HG03103 (cell line): ENCODE data around the gene RTCA.
"Not testable (repeated sequence)": the region's sequence is repeated elsewhere in the genome, so short reads cannot be mapped to it uniquely, and the experiment has no call there.

Experiments
- ATAC-seq: cut with Tn5 transposase; IDR thresholded peaks from one replicate; pipeline ENCODE4 v1.9.1; 2021; ENCODE audit warnings: low read depth; ENCODE audit not compliant: unreplicated experiment

Gene RTCA

GRCh38 chr1:100304921-100305320 lies 38.9 kb downstream of the RTCA start:
- ATAC-seq: no peak

- ATAC-seq: no peak
Observed at GRCh38 chr1:100305954-100306353, 39.9 kb downstream of the RTCA start.

- ATAC-seq: no peak
Observed at GRCh38 chr1:100306735-100307313, 40.8 kb downstream of the RTCA start.

GRCh38 chr1:100308777-100309176 lies 42.8 kb downstream of the RTCA start:
- ATAC-seq: peak; percentile 74

- no peak for ATAC-seq
Observed at GRCh38 chr1:100309863-100310262, 43.8 kb downstream of the RTCA start.

GRCh38 chr1:100313382-100313781 lies 47.4 kb downstream of the RTCA start:
- ATAC-seq: no peak

- ATAC-seq: no peak
Observed at GRCh38 chr1:100316622-100317021, 50.6 kb downstream of the RTCA start.

- no peak for ATAC-seq
Observed at GRCh38 chr1:100320311-100321099, 54.5 kb downstream of the RTCA start.

GRCh38 chr1:100321100-100321493 lies 55.1 kb downstream of the RTCA start:
- ATAC-seq: no peak

- ATAC-seq: no peak
Observed at GRCh38 chr1:100321506-100321905, 55.5 kb downstream of the RTCA start.

- no peak for ATAC-seq
Observed at GRCh38 chr1:100322436-100323211, 56.6 kb downstream of the RTCA start.

GRCh38 chr1:100323419-100324106 lies 57.5 kb downstream of the RTCA start:
- no peak for ATAC-seq

- ATAC-seq: no peak
Observed at GRCh38 chr1:100325415-100326324, 59.7 kb downstream of the RTCA start.

- ATAC-seq: not testable (repeated sequence)
Observed at GRCh38 chr1:100326325-100326670, 60.3 kb downstream of the RTCA start.

- ATAC-seq: no peak
Observed at GRCh38 chr1:100328133-100328532, 62.1 kb downstream of the RTCA start.

GRCh38 chr1:100331146-100331545 lies 65.1 kb downstream of the RTCA start:
- ATAC-seq: not testable (repeated sequence)

GRCh38 chr1:100332331-100332730 lies 66.3 kb downstream of the RTCA start:
- ATAC-seq: no peak

- no peak for ATAC-seq
Observed at GRCh38 chr1:100335436-100335835, 69.4 kb downstream of the RTCA start.

- ATAC-seq: not testable (repeated sequence)
Observed at GRCh38 chr1:100337878-100338277, 71.9 kb downstream of the RTCA start.

GRCh38 chr1:100339735-100340134 lies 73.7 kb downstream of the RTCA start:
- ATAC-seq: not testable (repeated sequence)
